Ovary (tissue), 3 donors: ENCODE results near the gene SEMA3E.

Source experiments
- POLR2A ChIP-seq: fragments of 450-650 bp; IDR thresholded peaks from one replicate; pipeline ENCODE4 v1.6.1; 2017; ENCODE audit warnings: antibody characterized with exemption, mild to moderate bottlenecking, moderate library complexity
- TF ChIP-seq, protein P1 (sequence below), 3 donors: fragments of 450-650 bp in 2 of 3; fragments of 200-600 bp in 1 of 3; IDR thresholded peaks; one replicate each; pipeline versions ENCODE4 v1.5.1 to v1.8.0; 2016 to 2022; ENCODE audit warnings: antibody characterized with exemption in 3 of 3, mild to moderate bottlenecking in 1 of 3
- donor health status: DM: no; HTN: no; CAD: no.

DNA sequence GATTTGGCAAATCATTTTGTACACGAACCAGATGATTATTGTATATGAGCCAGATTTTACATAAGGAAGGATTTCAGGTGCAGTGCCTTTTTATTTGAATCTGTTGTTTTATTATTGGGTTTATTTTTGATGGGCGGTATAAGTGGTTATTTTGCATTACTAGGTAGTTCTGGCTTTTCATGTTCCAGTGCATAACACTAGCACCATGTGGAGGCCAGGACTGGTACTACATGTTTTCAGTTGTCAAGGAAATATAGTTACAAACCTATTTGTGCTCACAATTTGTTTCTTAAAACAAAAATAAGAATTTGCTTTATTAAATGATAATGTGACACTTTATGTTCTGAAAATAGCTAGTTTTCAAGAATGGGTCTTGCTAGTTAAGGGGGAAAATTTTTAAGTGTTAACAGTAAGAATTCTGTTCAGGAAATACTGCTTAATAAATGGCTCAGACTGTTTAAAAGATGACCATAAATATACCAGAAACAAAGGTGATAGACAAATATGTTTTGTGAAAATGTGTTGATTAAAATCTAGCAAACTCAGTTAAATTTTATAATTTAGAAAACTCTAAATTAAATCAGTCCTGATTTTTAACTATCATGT is 7.1 kb upstream of the SEMA3E start:
- TF ChIP-seq, protein P1, sequence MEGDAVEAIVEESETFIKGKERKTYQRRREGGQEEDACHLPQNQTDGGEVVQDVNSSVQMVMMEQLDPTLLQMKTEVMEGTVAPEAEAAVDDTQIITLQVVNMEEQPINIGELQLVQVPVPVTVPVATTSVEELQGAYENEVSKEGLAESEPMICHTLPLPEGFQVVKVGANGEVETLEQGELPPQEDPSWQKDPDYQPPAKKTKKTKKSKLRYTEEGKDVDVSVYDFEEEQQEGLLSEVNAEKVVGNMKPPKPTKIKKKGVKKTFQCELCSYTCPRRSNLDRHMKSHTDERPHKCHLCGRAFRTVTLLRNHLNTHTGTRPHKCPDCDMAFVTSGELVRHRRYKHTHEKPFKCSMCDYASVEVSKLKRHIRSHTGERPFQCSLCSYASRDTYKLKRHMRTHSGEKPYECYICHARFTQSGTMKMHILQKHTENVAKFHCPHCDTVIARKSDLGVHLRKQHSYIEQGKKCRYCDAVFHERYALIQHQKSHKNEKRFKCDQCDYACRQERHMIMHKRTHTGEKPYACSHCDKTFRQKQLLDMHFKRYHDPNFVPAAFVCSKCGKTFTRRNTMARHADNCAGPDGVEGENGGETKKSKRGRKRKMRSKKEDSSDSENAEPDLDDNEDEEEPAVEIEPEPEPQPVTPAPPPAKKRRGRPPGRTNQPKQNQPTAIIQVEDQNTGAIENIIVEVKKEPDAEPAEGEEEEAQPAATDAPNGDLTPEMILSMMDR (IDR thresholded peaks at IDR 0.05) = no peak
- no peak for TF ChIP-seq POLR2A
